HepG2 (cell line): ENCODE measurements around the gene MLXIPL. TPM values are rescaled to one million over a fixed set of nuclear protein-coding genes. Genes with fewer than 3 reads are reported as not detected.

Experiments
- ATAC-seq: fragments of 200-7000 bp; cut with Tn5 transposase; 3 replicates; pipeline ENCODE4 v1.9.1; 2020; ENCODE audit warnings: mild to moderate bottlenecking, moderate library complexity
- BruUV-seq: library from RNA; stranded (reverse); fragments of 400-500 nt; replicated peaks from 2 replicates; lab custom pipeline; 2021; lab: Mats Ljungman, UMichigan
- CTCF ChIA-PET: fragments of 300-600 bp; formaldehyde crosslinking; extraction: SDS; loops from one replicate; lab custom pipeline; 2021; ENCODE audit warnings: low total read pairs, inconsistent platforms, low intra/inter-chr PET ratio; lab: Yijun Ruan, JAX
- POLR2A ChIA-PET: fragments of 350-600 bp; sonication (Branson Sonifier 250); formaldehyde crosslinking; loops from one replicate; lab custom pipeline; 2020; ENCODE audit warnings: antibody characterized with exemption, inconsistent platforms; lab: Yijun Ruan, JAX
- DNase-seq: peaks from one replicate; pipeline ENCODE4 v3.0.0-alpha.2; 2015; ENCODE audit warnings: low spot score
- FAIRE-seq: peaks from 3 replicates; lab custom pipeline; 2011; peaks lifted over from hg19 to GRCh38; lab: Jason Lieb, UNC
- H2AFZ ChIP-seq: one replicate; pipeline ENCODE4 v1.6.1; 2011; ENCODE audit warnings: low read length, inconsistent platforms
- H3K27ac ChIP-seq: fragments of 300-600 bp; 3 replicates; pipeline ENCODE4 v1.8.0; 2011; ENCODE audit warnings: mixed run types, mild to moderate bottlenecking, mixed read lengths, low read length, inconsistent platforms; ENCODE audit not compliant: insufficient read depth; ENCODE audit errors: extremely low read length
- H3K27me3 ChIP-seq, 2 experiments: fragments of 200-600 bp in 1 of 2; 2 replicates in 1 of 2; 3 replicates in 1 of 2; pipeline versions ENCODE4 v1.6.0 to v1.8.0; 2011; ENCODE audit warnings: low read length in 2 of 2, mild to moderate bottlenecking in 2 of 2, moderate library complexity in 2 of 2, inconsistent platforms in 1 of 2; ENCODE audit not compliant: insufficient read depth in 2 of 2, control insufficient read depth in 1 of 2
- H3K36me3 ChIP-seq, 2 experiments: fragments of 200-600 bp in 1 of 2; replicated peaks in 1 of 2; 2 replicates in 1 of 2; 3 replicates in 1 of 2; pipeline versions ENCODE4 v1.5.1 to v1.8.0; 2011; ENCODE audit warnings: low read length in 2 of 2, inconsistent platforms in 1 of 2; ENCODE audit not compliant: insufficient read depth in 2 of 2, control insufficient read depth in 1 of 2
- H3K4me1 ChIP-seq: 2 replicates; pipeline ENCODE4 v1.5.1; 2012; ENCODE audit warnings: low read length, inconsistent platforms; ENCODE audit not compliant: insufficient read depth
- H3K4me2 ChIP-seq: 2 replicates; pipeline ENCODE4 v1.6.0; 2011; ENCODE audit warnings: low read depth, low read length, inconsistent platforms
- H3K4me3 ChIP-seq, 3 experiments: fragments of 200-600 bp in 1 of 3; sonication (generic), shearing (Covaris generic) in 1 of 3; replicated peaks in 1 of 3; 2 replicates each; pipeline ENCODE4 v1.5.1; 2011 to 2016; ENCODE audit warnings: low read length in 3 of 3, inconsistent platforms in 2 of 3, low read depth in 2 of 3, mild to moderate bottlenecking in 2 of 3, control low read depth in 1 of 3, mixed read lengths in 1 of 3; ENCODE audit not compliant: insufficient read depth in 1 of 3
- H3K79me2 ChIP-seq: one replicate; pipeline ENCODE4 v1.6.1; 2011; ENCODE audit warnings: low read length, inconsistent platforms; ENCODE audit not compliant: insufficient read depth
- H3K9ac ChIP-seq: 2 replicates; pipeline ENCODE4 v1.6.0; 2011; ENCODE audit warnings: mild to moderate bottlenecking, low read depth, low read length, inconsistent platforms; ENCODE audit not compliant: insufficient read depth
- H3K9me3 ChIP-seq: 2 replicates; pipeline ENCODE4 v1.5.1; 2012; ENCODE audit warnings: mild to moderate bottlenecking, low read length
- H4K20me1 ChIP-seq: 2 replicates; pipeline ENCODE4 v1.6.0; 2011; ENCODE audit warnings: inconsistent platforms, mild to moderate bottlenecking, low read length, moderate library complexity; ENCODE audit not compliant: insufficient read depth
- ATF1 ChIP-seq: IDR thresholded peaks from 2 replicates; pipeline ENCODE4 v1.6.1; 2016; ENCODE audit warnings: mild to moderate bottlenecking, control low read depth
- PCBP1 ChIP-seq: fragments of 200-400 bp; formaldehyde crosslinking; IDR thresholded peaks from 2 replicates; pipeline ENCODE4 v1.6.1; 2017; ENCODE audit warnings: mild to moderate bottlenecking, low read depth, low read length, borderline replicate concordance
- WIZ ChIP-seq: sonication (generic); formaldehyde crosslinking; IDR thresholded peaks from 2 replicates; pipeline ENCODE4 v1.5.1; 2020; ENCODE audit warnings: mild to moderate bottlenecking, missing genetic modification reagents
- ZNF24 ChIP-seq: fragments of 450-650 bp; IDR thresholded peaks from 2 replicates; pipeline ENCODE4 v1.6.1; 2017; ENCODE audit warnings: antibody characterized with exemption, mild to moderate bottlenecking
- ZNF572 ChIP-seq: sonication (generic); formaldehyde crosslinking; IDR thresholded peaks from 2 replicates; pipeline ENCODE4 v1.5.1; 2020; ENCODE audit warnings: mild to moderate bottlenecking, missing genetic modification reagents
- WGBS: methylation state at CpG from one replicate; pipeline ENCODE4 v1.1.6; 2017; ENCODE audit warnings: low lambda C conversion rate; 5-methylcytosine and 5-hydroxymethylcytosine counted together
- in situ Hi-C: cut with HindIII; loops from 2 replicates; pipeline ENCODE4 v1.10.0; 2017; ENCODE audit warnings: low pct_unique_long_range_greater_than_20kb; ENCODE audit not compliant: extremely low pct_ligation_motif_present
- intact Hi-C: fragments of 100-400 bp; cut with micrococcal nuclease; formaldehyde crosslinking; loops from one replicate; pipeline ENCODE4 v1.10.0; 2022; ENCODE audit not compliant: unreplicated experiment
- polyA plus RNA-seq, 8 experiments: library from polyadenylated mRNA; depleted of rRNA in 3 of 8; stranded (reverse) in 7 of 8; unstranded in 1 of 8; fragments of >200 nt; fragmentation: Illumina TruSeq in 4 of 8; extraction: Trizol in 4 of 8; gene quantifications; 2 replicates each; pipeline versions ENCODE4 v1.2.1 to v1.2.3, GENCODE V29; 2011 to 2016; ENCODE audit warnings: low read depth in 4 of 8, missing spikeins in 1 of 8, mixed read lengths in 1 of 8; ENCODE audit not compliant: insufficient read depth in 1 of 8
- total RNA-seq, 5 experiments: library from RNA; depleted of rRNA; stranded (reverse); fragments of >200 nt; fragmentation: Illumina TruSeq; extraction: Trizol; gene quantifications; 2 replicates each; pipeline ENCODE4 v1.2.3, GENCODE V29; 2016; ENCODE audit warnings: low read depth in 1 of 5
- TF ChIP-seq, protein P1 (sequence below): sonication (generic); formaldehyde crosslinking; IDR thresholded peaks from 2 replicates; pipeline ENCODE4 v1.8.1; 2023; ENCODE audit warnings: missing genetic modification reagents, mild to moderate bottlenecking, borderline replicate concordance
- TF ChIP-seq, protein P2 (sequence below): sonication (generic); formaldehyde crosslinking; IDR thresholded peaks from 2 replicates; pipeline ENCODE4 v1.5.0; 2020; ENCODE audit warnings: missing genetic modification reagents
- TF ChIP-seq, protein P3 (sequence below): IDR thresholded peaks from 2 replicates; pipeline ENCODE4 v1.4.0; 2020; ENCODE audit warnings: mild to moderate bottlenecking, missing genetic modification reagents
- TF ChIP-seq, protein P4 (sequence below): sonication (generic); formaldehyde crosslinking; IDR thresholded peaks from 2 replicates; pipeline ENCODE4 v1.5.0; 2020; ENCODE audit warnings: mild to moderate bottlenecking, missing genetic modification reagents

MLXIPL gene
- total and polyA plus RNA-seq, 2 of the 13 experiments (the other 11 are each of a cell fraction or from before 2014, with no cell fraction given): 51.6 to 60.1 TPM

DNA sequence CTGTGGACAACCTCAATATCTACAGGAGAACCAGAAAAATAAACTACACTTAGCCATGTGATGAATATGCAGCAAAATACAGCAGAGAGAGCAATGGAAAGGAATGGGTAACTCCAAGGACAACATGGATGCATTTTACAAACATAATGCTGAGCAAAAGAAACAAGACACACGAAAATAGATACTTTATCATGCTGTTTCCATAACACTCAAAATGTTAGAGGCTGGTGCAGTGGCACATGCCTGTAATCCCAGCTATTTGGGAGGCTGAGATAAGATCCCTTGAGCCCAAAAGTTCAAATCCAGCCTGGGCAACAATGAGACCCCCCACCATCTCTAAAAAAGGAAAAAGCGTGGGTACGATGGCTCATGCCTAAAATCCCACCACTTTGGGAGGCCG is 75.1 kb downstream of the MLXIPL start:
- Histone ChIP-seq H3K4me2 (no peak overlapping the region), H4K20me1 (no peaks in the 10 kb centered on the region), H3K27me3 (no peaks in the 10 kb centered on the region), H3K4me1 (peaks cover 5% of the 10 kb centered on the region; the same call in 1 of the 2 replicates), H2AFZ (no peak overlapping the region), H3K9ac (no peak overlapping the region), H3K27ac (no peak overlapping the region), H3K79me2 (peaks cover 9% of the 10 kb centered on the region), H3K9me3 (no peaks in the 10 kb centered on the region), H3K4me3 (no peak overlapping the region), H3K36me3 (peaks cover 0 to 40% of the 10 kb centered on the region in 2 experiments; a peak in 4 of 5 replicates)
- intact Hi-C loops: no loop called here
- ChIA-PET CTCF (no interaction called here), POLR2A (interaction anchor here (1.2 kb wide), 1 partner anchor 29 kb away, joined by 4 read pairs; the partner anchor contains the start of gene TBL2)
- in situ Hi-C loops: no loop called here
- 94% methylated on average over 4 of the region's 4 CpGs for WGBS
- TF ChIP-seq WIZ (CRISPR knock-in tag) (no peak), ATF1 (CRISPR knock-in tag) (no peak), ZNF24 (no peak)
- DNase-seq (no peak), FAIRE-seq (no peak), ATAC-seq (no peak)
- BruUV-seq: no TSS peak

DNA sequence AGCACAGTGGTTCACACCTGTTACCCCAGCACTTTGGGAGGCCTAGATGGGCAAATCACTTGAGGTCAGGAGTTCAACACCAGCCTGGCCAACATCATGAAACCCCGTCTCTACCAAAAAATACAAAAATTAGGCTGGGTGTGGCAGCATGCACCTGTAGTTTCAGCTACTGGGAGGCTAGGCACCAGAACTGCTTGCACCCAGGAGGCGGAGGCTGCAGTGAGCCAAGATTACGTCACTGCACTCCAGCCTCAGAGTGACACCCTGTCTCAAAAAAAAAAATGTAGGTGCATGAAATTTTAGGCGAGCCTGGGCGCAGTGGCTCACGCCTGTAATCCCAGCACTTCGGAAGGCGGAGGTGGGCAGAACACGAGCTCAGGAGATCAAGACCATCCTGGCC is 76.5 kb downstream of the MLXIPL start:
- FAIRE-seq: no peak
- WGBS: 98% methylated on average over 9 of the region's 9 CpGs
- in situ Hi-C loops (no loop called here), intact Hi-C loops (no loop called here)
- Histone ChIP-seq H3K4me1 (no peaks in the 10 kb centered on the region), H3K79me2 (peaks cover 5% of the 10 kb centered on the region), H3K9ac (no peak overlapping the region), H3K27me3 (no peaks in the 10 kb centered on the region), H3K36me3 (peaks cover 3 to 51% of the 10 kb centered on the region in 2 experiments; a peak in 4 of 5 replicates), H3K27ac (no peak overlapping the region), H2AFZ (no peak overlapping the region), H4K20me1 (no peaks in the 10 kb centered on the region), H3K9me3 (no peaks in the 10 kb centered on the region), H3K4me3 (no peak overlapping the region), H3K4me2 (no peak overlapping the region)
- ChIA-PET CTCF (no interaction called here), POLR2A (no interaction called here)
- BruUV-seq: no TSS peak
- no peak for ATAC-seq
- TF ChIP-seq ZNF572 (CRISPR knock-in tag): no peak
- TF ChIP-seq, protein P1, sequence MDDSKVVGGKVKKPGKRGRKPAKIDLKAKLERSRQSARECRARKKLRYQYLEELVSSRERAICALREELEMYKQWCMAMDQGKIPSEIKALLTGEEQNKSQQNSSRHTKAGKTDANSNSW: no peak
- TF ChIP-seq, protein P2, sequence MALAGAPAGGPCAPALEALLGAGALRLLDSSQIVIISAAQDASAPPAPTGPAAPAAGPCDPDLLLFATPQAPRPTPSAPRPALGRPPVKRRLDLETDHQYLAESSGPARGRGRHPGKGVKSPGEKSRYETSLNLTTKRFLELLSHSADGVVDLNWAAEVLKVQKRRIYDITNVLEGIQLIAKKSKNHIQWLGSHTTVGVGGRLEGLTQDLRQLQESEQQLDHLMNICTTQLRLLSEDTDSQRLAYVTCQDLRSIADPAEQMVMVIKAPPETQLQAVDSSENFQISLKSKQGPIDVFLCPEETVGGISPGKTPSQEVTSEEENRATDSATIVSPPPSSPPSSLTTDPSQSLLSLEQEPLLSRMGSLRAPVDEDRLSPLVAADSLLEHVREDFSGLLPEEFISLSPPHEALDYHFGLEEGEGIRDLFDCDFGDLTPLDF (CRISPR knock-in tag): no peak
- TF ChIP-seq, protein P3, sequence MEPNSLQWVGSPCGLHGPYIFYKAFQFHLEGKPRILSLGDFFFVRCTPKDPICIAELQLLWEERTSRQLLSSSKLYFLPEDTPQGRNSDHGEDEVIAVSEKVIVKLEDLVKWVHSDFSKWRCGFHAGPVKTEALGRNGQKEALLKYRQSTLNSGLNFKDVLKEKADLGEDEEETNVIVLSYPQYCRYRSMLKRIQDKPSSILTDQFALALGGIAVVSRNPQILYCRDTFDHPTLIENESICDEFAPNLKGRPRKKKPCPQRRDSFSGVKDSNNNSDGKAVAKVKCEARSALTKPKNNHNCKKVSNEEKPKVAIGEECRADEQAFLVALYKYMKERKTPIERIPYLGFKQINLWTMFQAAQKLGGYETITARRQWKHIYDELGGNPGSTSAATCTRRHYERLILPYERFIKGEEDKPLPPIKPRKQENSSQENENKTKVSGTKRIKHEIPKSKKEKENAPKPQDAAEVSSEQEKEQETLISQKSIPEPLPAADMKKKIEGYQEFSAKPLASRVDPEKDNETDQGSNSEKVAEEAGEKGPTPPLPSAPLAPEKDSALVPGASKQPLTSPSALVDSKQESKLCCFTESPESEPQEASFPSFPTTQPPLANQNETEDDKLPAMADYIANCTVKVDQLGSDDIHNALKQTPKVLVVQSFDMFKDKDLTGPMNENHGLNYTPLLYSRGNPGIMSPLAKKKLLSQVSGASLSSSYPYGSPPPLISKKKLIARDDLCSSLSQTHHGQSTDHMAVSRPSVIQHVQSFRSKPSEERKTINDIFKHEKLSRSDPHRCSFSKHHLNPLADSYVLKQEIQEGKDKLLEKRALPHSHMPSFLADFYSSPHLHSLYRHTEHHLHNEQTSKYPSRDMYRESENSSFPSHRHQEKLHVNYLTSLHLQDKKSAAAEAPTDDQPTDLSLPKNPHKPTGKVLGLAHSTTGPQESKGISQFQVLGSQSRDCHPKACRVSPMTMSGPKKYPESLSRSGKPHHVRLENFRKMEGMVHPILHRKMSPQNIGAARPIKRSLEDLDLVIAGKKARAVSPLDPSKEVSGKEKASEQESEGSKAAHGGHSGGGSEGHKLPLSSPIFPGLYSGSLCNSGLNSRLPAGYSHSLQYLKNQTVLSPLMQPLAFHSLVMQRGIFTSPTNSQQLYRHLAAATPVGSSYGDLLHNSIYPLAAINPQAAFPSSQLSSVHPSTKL (CRISPR knock-in tag): no peak
- no peak for TF ChIP-seq PCBP1
- TF ChIP-seq, protein P4, sequence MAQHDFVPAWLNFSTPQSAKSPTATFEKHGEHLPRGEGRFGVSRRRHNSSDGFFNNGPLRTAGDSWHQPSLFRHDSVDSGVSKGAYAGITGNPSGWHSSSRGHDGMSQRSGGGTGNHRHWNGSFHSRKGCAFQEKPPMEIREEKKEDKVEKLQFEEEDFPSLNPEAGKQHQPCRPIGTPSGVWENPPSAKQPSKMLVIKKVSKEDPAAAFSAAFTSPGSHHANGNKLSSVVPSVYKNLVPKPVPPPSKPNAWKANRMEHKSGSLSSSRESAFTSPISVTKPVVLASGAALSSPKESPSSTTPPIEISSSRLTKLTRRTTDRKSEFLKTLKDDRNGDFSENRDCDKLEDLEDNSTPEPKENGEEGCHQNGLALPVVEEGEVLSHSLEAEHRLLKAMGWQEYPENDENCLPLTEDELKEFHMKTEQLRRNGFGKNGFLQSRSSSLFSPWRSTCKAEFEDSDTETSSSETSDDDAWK (CRISPR knock-in tag): no peak
- DNase-seq: no peak
